Measurements from ENCODE around the gene OR1A1. TPM values are rescaled to one million over a fixed set of nuclear protein-coding genes. Genes with fewer than 3 reads are reported as not detected.
"Not testable (repeated sequence)": the region's sequence is repeated elsewhere in the genome, so short reads cannot be mapped to it uniquely, and the experiment has no call there.

The OR1A1 gene, protein sequence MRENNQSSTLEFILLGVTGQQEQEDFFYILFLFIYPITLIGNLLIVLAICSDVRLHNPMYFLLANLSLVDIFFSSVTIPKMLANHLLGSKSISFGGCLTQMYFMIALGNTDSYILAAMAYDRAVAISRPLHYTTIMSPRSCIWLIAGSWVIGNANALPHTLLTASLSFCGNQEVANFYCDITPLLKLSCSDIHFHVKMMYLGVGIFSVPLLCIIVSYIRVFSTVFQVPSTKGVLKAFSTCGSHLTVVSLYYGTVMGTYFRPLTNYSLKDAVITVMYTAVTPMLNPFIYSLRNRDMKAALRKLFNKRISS
- total RNA-seq (2014; rRNA removed; shearing (Covaris generic); ENCODE audit: low replicate concordance) = not detected in 2 replicates

DNA sequence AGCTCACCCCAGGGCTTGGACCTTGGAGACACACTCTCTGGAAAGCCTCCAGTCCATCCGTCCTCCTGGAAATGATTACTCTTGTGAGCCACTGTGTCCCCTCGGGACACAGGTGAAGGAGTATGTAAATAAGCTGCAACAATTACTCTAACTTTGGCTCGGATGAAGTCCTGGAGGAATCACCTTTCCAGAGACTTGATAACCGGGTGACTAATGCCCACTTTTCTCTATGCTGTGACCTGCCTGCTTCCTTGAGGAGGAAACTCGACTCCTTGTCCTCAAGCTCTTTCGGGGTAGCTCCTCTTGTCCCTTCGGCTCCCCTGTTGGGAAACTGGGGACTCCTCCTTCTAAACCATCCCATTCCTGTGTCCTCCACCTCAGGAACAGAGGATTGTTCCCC, at the start of gene OR1A1:
TSS of gene OR1A1 (plus strand) at position 301 of the 400 bp plus-strand sequence. CDS start 7,954 bp downstream, outside the sequence.
- DNase-seq (ENCODE audit: low read depth) = no peak
- in situ Hi-C loops (cut with HindIII; ENCODE audit: low pct_unique_long_range_greater_than_20kb, low sequenced_read_pairs) = no loop called here

DNA sequence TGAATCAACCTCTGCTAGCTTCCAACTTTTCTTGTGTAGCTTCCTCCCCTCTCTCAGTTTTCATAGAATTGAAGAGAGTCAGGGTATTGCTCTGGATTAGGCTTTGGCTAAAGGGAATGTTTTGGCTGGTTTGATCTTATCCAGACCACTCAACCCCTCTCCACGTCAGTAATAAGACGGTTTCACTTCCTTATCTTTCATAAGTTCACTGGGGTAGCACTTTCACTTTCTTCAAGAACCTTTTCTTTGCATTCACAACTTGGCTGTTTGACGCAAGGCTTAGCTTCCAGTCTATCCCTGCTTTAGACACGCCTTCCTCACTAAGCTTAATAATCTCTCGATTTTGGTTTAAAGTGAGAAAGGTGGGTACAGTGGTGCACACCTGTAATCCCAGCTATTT, 39.9 kb upstream of the OR1A1 start:
- in situ Hi-C loops (cut with HindIII; ENCODE audit: low pct_unique_long_range_greater_than_20kb, low sequenced_read_pairs) = no loop called here
- DNase-seq (ENCODE audit: low read depth) = no peak

DNA sequence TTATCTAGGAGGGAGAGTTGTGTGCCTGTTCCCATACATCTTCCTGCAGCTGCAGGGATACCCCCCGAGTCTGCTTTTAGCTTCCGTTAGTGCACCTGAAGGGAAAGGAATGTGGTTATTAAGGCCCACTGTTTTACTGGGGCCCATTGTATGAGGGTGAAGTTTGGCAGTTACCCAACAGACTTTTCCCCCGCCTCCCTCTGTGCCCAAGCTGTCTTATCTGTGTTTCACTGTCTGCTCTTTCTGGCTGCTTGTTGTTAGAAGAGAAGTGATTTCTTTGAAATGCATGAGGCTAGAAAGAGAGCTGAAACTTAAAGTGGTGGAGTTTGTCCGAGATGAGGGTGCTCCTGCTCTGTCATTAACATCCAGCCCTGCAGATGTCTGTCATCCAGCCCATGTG, 17.5 kb upstream of the OR1A1 start:
- DNase-seq (ENCODE audit: low read depth) = no peak
- in situ Hi-C loops (cut with HindIII; ENCODE audit: low pct_unique_long_range_greater_than_20kb, low sequenced_read_pairs) = no loop called here

DNA sequence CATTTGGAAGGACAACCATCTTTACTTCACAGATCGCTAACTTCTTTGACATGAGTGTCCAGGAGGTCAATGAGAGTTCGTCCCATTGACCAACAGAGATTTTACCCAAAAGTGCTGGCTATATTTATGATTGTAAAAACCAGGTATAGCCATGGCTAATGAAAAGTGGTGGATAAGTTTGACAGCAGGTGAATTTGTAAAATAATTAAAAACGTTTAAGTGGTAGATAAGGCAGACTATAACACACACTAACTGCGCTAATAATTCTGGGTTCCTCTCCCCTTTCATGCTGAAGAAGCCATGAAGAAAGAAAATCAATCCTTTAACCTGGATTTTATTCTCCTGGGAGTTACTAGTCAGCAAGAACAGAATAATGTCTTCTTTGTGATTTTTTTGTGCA, 10.2 kb upstream of the OR1A1 start, which contains the start of gene OR1A2:
TSS of gene OR1A2 (plus strand) at position 301 of the 400 bp plus-strand sequence. CDS start at position 301, 0 bp downstream.
- no peak for DNase-seq (ENCODE audit: low read depth)
- in situ Hi-C loops (cut with HindIII; ENCODE audit: low pct_unique_long_range_greater_than_20kb, low sequenced_read_pairs) = no loop called here

DNA sequence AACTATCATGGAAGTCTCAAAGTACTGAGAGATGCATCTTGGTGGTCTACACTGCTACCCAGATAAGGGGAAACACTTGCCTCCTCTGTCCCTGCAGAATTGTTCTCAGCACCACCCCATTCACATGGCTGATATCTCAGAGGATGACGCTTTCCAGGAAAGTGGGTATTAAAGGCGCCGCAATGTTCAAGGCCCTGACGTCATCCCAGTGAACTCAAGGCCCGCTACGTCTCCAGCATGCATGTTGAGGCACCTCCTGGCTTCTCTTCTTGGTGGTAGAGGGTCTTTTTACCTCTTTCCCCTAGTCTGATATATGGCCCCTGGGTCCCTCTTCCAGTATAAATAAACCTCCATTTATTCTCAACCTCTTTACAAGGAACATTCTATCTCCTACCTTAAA, 1.0 kb downstream of the OR1A1 start:
- in situ Hi-C loops (cut with HindIII; ENCODE audit: low pct_unique_long_range_greater_than_20kb, low sequenced_read_pairs) = no loop called here
- no peak for DNase-seq (ENCODE audit: low read depth)

DNA sequence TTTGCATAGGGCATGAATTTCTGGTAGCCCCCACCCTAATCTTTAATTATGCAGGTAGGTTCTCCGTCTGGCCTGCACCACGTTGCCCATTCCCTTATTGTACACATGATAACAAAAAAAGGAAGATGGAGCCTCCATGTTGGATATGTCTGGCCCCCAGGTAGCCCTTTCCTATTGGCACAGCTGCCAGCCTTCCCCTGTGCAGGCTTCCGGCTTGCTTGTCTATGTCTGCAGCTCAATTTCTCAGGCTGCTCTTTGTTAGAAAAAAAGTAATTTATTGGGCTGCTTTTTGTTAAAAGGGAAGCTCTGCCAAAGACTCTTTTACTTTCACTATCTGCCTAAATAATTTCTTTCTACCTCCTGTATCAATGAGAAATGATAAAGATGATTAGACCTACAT, 5.5 kb downstream of the OR1A1 start:
- in situ Hi-C loops (cut with HindIII; ENCODE audit: low pct_unique_long_range_greater_than_20kb, low sequenced_read_pairs) = no loop called here
- DNase-seq (ENCODE audit: low read depth) = no peak

DNA sequence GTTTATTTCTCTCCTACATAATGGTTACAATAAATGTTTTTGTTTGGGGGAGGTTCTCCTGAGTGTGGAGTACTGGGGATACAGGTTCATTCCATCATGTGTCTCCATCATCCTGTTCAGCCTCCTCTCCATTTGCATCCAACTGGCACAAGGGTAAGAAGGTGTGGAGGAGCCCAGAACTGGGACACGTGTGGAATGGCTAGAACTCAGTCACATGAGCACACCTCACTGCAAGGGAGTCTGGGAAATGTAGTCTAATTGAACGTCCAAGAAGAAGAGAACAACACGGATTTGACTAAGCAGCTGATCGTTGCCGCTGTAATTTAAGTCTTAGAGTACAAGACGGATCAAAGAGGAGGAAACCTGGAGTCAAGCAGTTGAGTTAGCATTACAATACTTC, 6.1 kb downstream of the OR1A1 start:
- in situ Hi-C loops (cut with HindIII; ENCODE audit: low pct_unique_long_range_greater_than_20kb, low sequenced_read_pairs) = no loop called here
- DNase-seq (ENCODE audit: low read depth) = no peak

DNA sequence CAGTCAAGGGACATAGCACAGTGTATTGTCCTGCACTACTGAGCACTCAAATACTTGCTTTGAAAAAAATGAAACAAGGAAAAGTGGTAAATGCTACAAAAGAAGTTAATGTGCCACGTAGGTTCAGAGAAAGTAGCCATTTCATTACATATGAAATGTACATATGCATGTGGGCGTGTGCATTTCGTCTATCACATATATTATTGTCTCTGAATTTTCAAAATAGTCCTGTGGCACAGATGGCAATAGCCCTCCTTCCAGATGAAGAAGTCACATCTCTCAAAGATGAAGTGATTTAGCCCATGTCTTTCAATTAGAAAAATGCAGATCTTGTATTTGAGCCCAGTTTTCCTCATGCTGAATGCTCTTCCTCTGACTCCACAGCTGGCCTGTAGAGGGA, 12.5 kb downstream of the OR1A1 start:
- DNase-seq (ENCODE audit: low read depth); in situ Hi-C loops (cut with HindIII; ENCODE audit: low pct_unique_long_range_greater_than_20kb, low sequenced_read_pairs): not testable (repeated sequence)

DNA sequence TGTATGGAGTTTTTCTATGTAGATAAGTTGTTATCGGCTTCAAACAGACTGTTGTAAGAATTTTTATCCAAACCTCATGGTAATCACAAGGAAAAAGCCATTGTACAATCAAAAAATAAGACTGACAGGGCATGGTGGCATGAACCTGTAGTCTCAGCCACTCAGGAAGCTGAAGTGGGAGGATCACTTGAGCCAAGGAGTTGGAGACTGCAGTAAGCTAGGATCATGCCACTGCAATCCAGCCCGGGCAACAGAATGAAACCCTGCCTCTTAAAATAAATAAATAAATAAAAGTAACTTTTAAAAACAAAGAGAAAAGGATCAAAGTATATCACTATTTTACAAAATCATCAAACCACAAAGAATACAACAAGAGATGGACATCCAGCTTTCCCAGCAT, 14.4 kb downstream of the OR1A1 start:
- in situ Hi-C loops (cut with HindIII; ENCODE audit: low pct_unique_long_range_greater_than_20kb, low sequenced_read_pairs) = no loop called here

DNA sequence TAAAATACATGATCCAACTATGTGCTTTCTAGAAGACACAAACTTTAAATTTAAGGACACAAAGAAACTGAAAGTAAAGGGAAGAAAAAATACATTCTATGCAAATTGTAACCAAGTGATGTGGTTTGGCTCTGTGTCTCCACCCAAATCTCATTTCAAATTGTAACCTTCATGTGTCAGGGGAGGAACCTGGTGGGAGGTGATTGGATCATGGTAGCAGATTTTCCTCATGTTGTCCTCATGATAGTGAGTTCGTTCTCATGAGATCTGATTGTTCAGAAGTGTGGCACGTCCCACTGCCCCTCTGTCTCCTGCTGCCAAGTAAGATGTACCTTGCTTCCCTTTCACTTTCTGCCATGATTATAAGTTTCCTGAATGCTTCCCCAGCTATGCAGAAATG, 15.0 kb downstream of the OR1A1 start:
- DNase-seq (ENCODE audit: low read depth) = no peak
- in situ Hi-C loops (cut with HindIII; ENCODE audit: low pct_unique_long_range_greater_than_20kb, low sequenced_read_pairs) = no loop called here

More for the DNA sequence above, 14.4 kb downstream of the OR1A1 start:
- no peak for DNase-seq (ENCODE audit: low read depth)

DNA sequence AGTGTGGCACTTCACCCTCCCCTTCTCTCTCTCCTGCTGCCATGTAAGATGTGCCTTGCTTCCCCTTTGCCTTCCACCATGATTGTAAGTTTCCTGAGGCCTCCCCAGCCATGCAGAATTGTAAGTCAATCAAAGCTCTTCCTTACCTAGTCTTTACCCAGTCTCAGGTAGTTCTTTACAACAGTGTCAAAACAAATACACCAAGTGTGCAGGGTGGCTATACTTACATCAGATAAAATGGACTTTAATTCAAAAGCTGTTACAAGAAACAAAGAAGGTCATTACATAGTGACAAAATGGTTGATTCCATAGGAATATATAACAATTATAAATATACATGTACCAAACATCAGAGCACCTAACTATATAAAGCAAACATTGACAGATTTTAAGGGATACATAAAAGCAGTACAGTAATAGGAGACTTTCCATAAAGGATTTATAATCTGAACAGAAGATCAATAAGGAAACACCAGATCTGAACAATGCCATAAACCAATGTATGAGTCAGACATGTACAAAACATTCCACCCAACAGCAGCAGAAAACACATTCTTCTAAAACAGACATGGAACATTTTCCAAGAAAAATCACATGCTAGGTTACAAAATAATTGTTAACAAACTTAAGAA, 17.4 kb downstream of the OR1A1 start:
- in situ Hi-C loops (cut with HindIII; ENCODE audit: low pct_unique_long_range_greater_than_20kb, low sequenced_read_pairs); DNase-seq (ENCODE audit: low read depth): not testable (repeated sequence)

DNA sequence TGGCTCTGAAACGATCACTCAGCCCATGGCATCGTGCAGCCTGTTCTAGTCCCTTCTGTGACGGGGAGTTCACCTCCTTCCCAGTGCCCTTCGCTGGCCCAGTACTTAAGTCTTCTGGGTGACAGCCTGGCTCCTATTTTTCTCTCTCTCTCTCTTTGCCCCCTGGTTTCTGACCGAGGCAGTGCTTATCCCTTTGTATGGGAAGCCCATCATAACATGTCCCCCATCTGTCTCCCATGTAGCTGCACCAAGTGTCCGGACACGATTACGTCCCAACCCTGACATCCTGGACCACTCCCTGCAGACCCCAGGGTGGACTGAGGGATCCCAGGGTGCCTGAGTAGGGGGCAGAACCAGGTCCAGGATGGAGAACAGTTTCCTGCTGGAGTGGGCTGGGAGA, 24.8 kb downstream of the OR1A1 start:
- DNase-seq (ENCODE audit: low read depth); in situ Hi-C loops (cut with HindIII; ENCODE audit: low pct_unique_long_range_greater_than_20kb, low sequenced_read_pairs): not testable (repeated sequence)

DNA sequence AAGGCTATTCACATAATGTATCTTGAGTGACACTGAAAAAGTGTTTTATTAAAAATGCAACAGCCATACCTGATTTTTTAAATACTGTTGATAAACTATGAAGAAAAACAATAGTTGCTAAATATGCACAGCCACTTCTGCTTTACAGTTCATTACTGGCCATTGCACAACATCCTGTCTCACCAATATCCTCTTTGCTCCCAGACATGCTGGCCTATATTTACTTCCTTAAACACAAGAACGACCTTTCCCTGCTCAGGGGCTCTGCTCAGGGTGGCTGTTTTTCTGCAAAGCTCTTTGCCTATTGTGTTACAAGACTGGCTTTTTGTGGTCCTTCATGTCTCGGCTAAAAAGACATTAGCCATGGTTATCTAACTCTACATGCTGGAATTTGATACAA, 31.2 kb downstream of the OR1A1 start:
- in situ Hi-C loops (cut with HindIII; ENCODE audit: low pct_unique_long_range_greater_than_20kb, low sequenced_read_pairs); DNase-seq (ENCODE audit: low read depth): not testable (repeated sequence)

DNA sequence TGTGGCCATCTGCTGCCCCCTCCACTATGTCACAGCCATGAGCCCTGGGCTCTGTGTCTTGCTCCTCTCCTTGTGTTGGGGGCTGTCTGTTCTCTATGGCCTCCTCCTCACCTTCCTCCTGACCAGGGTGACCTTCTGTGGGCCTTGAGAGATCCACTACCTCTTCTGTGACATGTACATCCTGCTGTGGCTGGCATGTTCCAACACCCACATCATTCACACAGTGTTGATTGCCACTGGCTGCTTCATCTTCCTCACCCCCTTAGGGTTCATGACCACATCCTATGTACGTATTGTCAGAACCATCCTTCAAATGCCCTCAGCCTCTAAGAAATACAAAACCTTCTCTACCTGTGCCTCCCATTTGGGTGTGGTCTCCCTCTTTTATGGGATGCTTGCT, 33.6 kb downstream of the OR1A1 start:
- in situ Hi-C loops (cut with HindIII; ENCODE audit: low pct_unique_long_range_greater_than_20kb, low sequenced_read_pairs); DNase-seq (ENCODE audit: low read depth): not testable (repeated sequence)

DNA sequence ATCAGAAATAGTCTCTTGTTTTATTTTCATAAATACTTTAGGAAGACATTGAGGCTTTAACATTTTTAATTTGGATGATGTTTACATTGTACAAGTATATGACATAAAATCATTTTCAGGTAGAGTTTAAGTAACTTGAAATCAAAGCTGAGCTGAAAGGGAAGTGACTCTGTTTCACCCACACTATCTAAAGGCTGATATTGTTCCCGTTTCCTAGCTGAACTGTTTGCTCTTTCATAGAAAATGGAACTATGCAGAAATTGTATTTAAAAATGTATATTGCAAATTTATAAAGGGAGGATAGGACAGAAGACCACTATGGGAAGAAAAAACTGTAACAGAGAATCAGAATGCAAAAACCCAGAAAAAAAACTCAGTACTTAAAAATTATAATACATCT, 37.4 kb downstream of the OR1A1 start:
- in situ Hi-C loops (cut with HindIII; ENCODE audit: low pct_unique_long_range_greater_than_20kb, low sequenced_read_pairs); DNase-seq (ENCODE audit: low read depth): not testable (repeated sequence)

DNA sequence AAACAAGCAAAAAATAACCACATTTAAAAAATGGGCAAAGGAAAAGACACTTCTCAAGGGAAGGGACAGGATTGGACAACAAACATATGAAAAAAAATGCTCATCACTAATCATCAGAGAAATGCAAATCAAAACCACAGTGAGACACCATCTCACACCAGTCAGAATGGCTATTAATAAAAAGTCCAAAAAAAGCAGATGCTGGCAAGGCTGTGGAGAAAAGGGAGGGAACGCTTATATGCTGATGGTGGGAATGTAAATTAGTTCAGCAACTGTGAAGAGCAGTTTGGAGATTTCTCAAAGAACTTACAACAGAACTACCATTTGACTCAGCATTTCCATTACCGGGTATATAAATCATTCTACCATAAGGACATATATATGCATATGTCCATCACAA, 41.5 kb downstream of the OR1A1 start:
- DNase-seq (ENCODE audit: low read depth); in situ Hi-C loops (cut with HindIII; ENCODE audit: low pct_unique_long_range_greater_than_20kb, low sequenced_read_pairs): not testable (repeated sequence)

DNA sequence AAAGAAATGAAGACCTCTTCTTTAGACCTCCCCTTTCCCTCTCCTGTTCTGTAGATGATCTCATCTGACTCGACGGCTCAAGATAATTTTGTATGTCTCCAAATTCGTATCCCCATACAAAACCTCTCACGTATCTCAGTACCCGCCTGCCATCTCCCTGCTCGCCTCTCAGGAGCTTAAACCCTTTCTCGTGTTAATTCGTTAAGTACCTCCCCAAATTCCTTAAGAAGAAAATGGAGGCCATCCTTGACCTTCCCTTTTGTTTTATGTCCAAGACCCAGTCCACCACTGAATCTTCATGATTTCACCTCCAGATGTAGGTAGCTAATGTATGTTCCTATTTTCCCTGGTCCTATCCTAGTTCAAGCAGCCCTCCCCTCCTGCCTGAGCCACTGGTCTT, 49.1 kb downstream of the OR1A1 start:
- in situ Hi-C loops (cut with HindIII; ENCODE audit: low pct_unique_long_range_greater_than_20kb, low sequenced_read_pairs) = no loop called here

DNA sequence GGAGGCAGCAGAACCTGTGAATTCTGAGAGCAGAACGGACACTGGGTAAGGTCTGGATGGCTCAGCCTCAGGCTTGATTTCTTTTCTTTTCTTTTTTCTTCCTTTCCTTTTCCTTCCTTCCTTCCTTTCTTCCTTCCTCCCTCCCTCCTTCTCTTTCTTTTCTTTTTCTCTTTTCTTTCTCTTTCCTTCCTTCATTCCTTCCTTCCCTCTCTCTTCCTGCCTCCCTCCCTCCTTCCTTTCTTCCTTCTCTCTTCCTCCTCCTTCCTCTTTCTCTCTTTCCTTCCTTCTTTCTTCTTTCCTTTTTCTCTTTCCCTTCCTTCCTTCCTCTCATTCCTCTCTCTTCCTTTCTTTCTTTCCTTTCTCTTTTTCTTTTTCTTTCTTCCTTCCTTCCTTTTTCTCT, 52.7 kb downstream of the OR1A1 start:
- DNase-seq (ENCODE audit: low read depth) = no peak
- in situ Hi-C loops (cut with HindIII; ENCODE audit: low pct_unique_long_range_greater_than_20kb, low sequenced_read_pairs) = no loop called here

More for the DNA sequence above, 49.1 kb downstream of the OR1A1 start:
- DNase-seq (ENCODE audit: low read depth) = no peak

DNA sequence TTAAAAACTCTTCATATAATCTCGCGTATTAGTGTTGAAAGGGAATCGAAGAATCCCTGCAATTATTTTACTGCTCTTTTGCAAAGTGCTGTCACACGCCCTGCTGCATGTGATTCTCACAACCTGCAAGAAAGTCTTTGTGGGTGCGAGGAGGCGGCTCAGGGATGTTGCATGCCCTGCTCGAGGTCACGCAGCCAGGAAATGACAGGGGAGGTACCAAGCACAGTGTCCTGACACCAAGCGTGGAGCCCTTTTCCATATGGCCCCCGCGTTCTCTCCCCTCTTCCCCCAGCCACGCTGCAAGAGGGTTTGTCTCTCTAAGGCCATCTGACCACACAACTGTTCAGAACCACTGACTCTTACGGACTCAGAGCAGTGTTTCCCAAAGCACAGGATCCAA, 53.1 kb downstream of the OR1A1 start:
- in situ Hi-C loops (cut with HindIII; ENCODE audit: low pct_unique_long_range_greater_than_20kb, low sequenced_read_pairs) = no loop called here
- no peak for DNase-seq (ENCODE audit: low read depth)
